GM23338 (cell line): ENCODE data around the gene CD276. TPM values are rescaled to one million over a fixed set of nuclear protein-coding genes. Genes with fewer than 3 reads are reported as not detected.

ENCODE experiments used
- ATAC-seq: fragments of 200-7000 bp; cut with Tn5 transposase; 3 replicates; pipeline ENCODE4 v1.9.1; 2020
- DNase-seq: peaks from one replicate; pipeline ENCODE4 v3.0.0-alpha.2; 2015; ENCODE audit warnings: low spot score
- H2AFZ ChIP-seq: fragments of 200-600 bp; sonication (generic); 2 replicates; pipeline ENCODE4 v1.8.0; 2016; ENCODE audit warnings: antibody characterized with exemption, mild to moderate bottlenecking, moderate library complexity
- H3F3A ChIP-seq: fragments of 200-600 bp; sonication (generic); replicated peaks from 2 replicates; pipeline ENCODE4 v1.8.0; 2017; ENCODE audit warnings: antibody characterized with exemption, mixed run types, low read depth
- H3K27ac ChIP-seq: fragments of 200-600 bp; sonication (generic); 2 replicates; pipeline ENCODE4 v1.6.1; 2016; ENCODE audit warnings: low read depth
- H3K27me3 ChIP-seq: fragments of 200-600 bp; sonication (generic); 2 replicates; pipeline ENCODE4 v1.8.0; 2016; ENCODE audit warnings: mild to moderate bottlenecking, mixed run types, moderate library complexity; ENCODE audit not compliant: insufficient read depth
- H3K36me3 ChIP-seq: fragments of 200-600 bp; sonication (generic); 2 replicates; pipeline ENCODE4 v1.8.0; 2016; ENCODE audit warnings: mild to moderate bottlenecking; ENCODE audit not compliant: insufficient read depth
- H3K4me1 ChIP-seq: fragments of 200-600 bp; sonication (generic); 2 replicates; pipeline ENCODE4 v1.8.0; 2016; ENCODE audit warnings: mild to moderate bottlenecking, moderate library complexity; ENCODE audit not compliant: insufficient read depth
- H3K4me2 ChIP-seq: fragments of 200-600 bp; sonication (generic); 2 replicates; pipeline ENCODE4 v1.7.1; 2017; ENCODE audit warnings: mixed run types
- H3K4me3 ChIP-seq: fragments of 200-600 bp; sonication (generic); 2 replicates; pipeline ENCODE4 v1.6.1; 2016; ENCODE audit warnings: mixed run types
- H3K79me2 ChIP-seq: fragments of 200-600 bp; sonication (generic); replicated peaks from 2 replicates; pipeline ENCODE4 v1.8.0; 2017; ENCODE audit warnings: mild to moderate bottlenecking; ENCODE audit not compliant: insufficient read depth
- H3K9me2 ChIP-seq: fragments of 200-600 bp; sonication (generic); 2 replicates; pipeline ENCODE4 v1.8.0; 2017; ENCODE audit not compliant: insufficient read depth
- H4K20me1 ChIP-seq: fragments of 200-600 bp; sonication (generic); replicated peaks from 2 replicates; pipeline ENCODE4 v1.8.0; 2017; ENCODE audit warnings: mild to moderate bottlenecking; ENCODE audit not compliant: insufficient read depth
- H3K27ac Mint-ChIP-seq: 2 replicates; pipeline ENCODE4 v1.8.0; 2020; ENCODE audit warnings: inconsistent platforms, mild to moderate bottlenecking, moderate library complexity, mixed read lengths
- H3K27me3 Mint-ChIP-seq: 3 replicates; pipeline ENCODE4 v1.8.0; 2022; ENCODE audit warnings: low read depth, mild to moderate bottlenecking, moderate library complexity, mixed read lengths, inconsistent platforms; ENCODE audit not compliant: insufficient read depth, poor library complexity
- H3K36me3 Mint-ChIP-seq: 3 replicates; pipeline ENCODE4 v1.8.0; 2021; ENCODE audit warnings: low read depth, mild to moderate bottlenecking, inconsistent platforms, moderate library complexity, mixed read lengths
- H3K4me1 Mint-ChIP-seq: 3 replicates; pipeline ENCODE4 v1.8.0; 2020; ENCODE audit warnings: mild to moderate bottlenecking, inconsistent platforms, mixed read lengths
- H3K4me3 Mint-ChIP-seq: 3 replicates; pipeline ENCODE4 v1.8.0; 2021; ENCODE audit warnings: moderate library complexity, mild to moderate bottlenecking, inconsistent platforms, mixed read lengths
- H3K9me3 Mint-ChIP-seq: 3 replicates; pipeline ENCODE4 v1.8.0; 2020; ENCODE audit warnings: moderate library complexity, mild to moderate bottlenecking, inconsistent platforms, mixed read lengths
- CREB1 ChIP-seq: fragments of 250-450 bp; sonication (Bioruptor Pico); IDR thresholded peaks from 2 replicates; pipeline ENCODE4 v1.5.0; 2020; ENCODE audit warnings: low read depth, mild to moderate bottlenecking, moderate library complexity
- EZH2 ChIP-seq: fragments of 200-600 bp; sonication (generic); IDR thresholded peaks from one replicate; pipeline ENCODE4 v1.8.0; 2017; ENCODE audit warnings: antibody characterized with exemption, mild to moderate bottlenecking, low read depth; ENCODE audit not compliant: unreplicated experiment
- EZH2phosphoT487 ChIP-seq: fragments of 200-600 bp; sonication (generic); IDR thresholded peaks from one replicate; pipeline ENCODE4 v1.8.1; 2018; ENCODE audit warnings: antibody characterized with exemption; ENCODE audit not compliant: unreplicated experiment
- JUNB ChIP-seq: IDR thresholded peaks from one replicate; pipeline ENCODE4 v1.6.1; 2016; ENCODE audit warnings: antibody characterized with exemption; ENCODE audit not compliant: unreplicated experiment
- NANOG ChIP-seq: IDR thresholded peaks from 2 replicates; pipeline ENCODE4 v1.6.1; 2016; ENCODE audit warnings: antibody characterized with exemption, borderline replicate concordance
- POLR2AphosphoS5 ChIP-seq: IDR thresholded peaks from 2 replicates; pipeline ENCODE4 v1.6.1; 2016; ENCODE audit warnings: antibody characterized with exemption, low read depth
- STAT1 ChIP-seq: IDR thresholded peaks from one replicate; pipeline ENCODE4 v1.6.1; 2016; ENCODE audit warnings: antibody characterized with exemption; ENCODE audit not compliant: unreplicated experiment
- polyA plus RNA-seq: library from polyadenylated mRNA; unstranded; fragments of >200 nt; fragmentation: Nextera tagmentation; extraction: Ambion mirVana; gene quantifications from 2 replicates; pipeline ENCODE4 v1.2.1, GENCODE V29; 2016
- total RNA-seq: library from RNA; depleted of rRNA; stranded (reverse); fragments of >200 nt; shearing (Covaris generic); gene quantifications from 2 replicates; pipeline ENCODE4 v1.2.3, GENCODE V29; 2014
- TF ChIP-seq, protein P1 (sequence below): fragments of 250-450 bp; sonication (Bioruptor Pico); IDR thresholded peaks from 2 replicates; pipeline ENCODE4 v1.5.0; 2020; ENCODE audit warnings: mild to moderate bottlenecking, moderate library complexity
- TF ChIP-seq, protein P2 (sequence below), 2 experiments: fragments of 200-600 bp in 1 of 2; sonication (generic) in 1 of 2; conservative IDR thresholded peaks; 2 replicates each; pipeline versions ENCODE4 v1.5.1 to v1.6.1; 2016 to 2017; ENCODE audit warnings: antibody characterized with exemption in 2 of 2, low read depth in 2 of 2, mild to moderate bottlenecking in 2 of 2, moderate library complexity in 1 of 2
- TF ChIP-seq, protein P3 (sequence below): IDR thresholded peaks from 2 replicates; pipeline ENCODE4 v1.6.1; 2016; ENCODE audit warnings: antibody characterized with exemption
- TF ChIP-seq, protein P4 (sequence below): IDR thresholded peaks from one replicate; pipeline ENCODE4 v1.6.1; 2018; ENCODE audit warnings: antibody characterized with exemption; ENCODE audit not compliant: unreplicated experiment

Gene CD276
- total and polyA plus RNA-seq, 2 experiments from 2014 or later: 60.9 to 158 TPM

DNA sequence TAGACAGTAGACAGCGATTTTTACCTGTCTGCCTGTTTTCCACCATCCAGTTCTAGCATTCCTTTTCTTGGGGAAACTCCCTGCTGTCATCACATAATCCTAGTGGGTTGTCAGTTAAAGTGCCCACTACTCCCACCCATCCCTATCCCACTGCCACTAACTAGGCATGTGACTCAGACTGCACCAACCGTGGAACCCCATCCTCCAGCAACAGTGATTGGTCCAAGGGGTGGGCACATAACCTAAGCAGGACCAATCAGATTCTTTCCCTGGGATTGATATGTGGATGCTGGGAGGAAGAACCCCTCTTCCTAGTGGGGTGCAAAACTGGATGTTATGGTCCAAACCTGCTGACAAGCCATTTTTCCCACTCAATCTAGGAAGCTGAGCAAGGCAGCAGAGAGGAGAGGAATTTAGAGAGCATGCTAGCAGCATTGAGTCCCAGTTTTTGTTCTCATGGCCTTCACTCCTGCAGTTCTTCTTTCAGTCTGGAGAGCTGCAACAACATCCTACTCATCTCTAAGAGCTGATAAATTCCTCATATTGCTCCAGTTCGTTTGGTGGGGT, 72.8 kb downstream of the CD276 start (continued):
- TF ChIP-seq, protein P1, sequence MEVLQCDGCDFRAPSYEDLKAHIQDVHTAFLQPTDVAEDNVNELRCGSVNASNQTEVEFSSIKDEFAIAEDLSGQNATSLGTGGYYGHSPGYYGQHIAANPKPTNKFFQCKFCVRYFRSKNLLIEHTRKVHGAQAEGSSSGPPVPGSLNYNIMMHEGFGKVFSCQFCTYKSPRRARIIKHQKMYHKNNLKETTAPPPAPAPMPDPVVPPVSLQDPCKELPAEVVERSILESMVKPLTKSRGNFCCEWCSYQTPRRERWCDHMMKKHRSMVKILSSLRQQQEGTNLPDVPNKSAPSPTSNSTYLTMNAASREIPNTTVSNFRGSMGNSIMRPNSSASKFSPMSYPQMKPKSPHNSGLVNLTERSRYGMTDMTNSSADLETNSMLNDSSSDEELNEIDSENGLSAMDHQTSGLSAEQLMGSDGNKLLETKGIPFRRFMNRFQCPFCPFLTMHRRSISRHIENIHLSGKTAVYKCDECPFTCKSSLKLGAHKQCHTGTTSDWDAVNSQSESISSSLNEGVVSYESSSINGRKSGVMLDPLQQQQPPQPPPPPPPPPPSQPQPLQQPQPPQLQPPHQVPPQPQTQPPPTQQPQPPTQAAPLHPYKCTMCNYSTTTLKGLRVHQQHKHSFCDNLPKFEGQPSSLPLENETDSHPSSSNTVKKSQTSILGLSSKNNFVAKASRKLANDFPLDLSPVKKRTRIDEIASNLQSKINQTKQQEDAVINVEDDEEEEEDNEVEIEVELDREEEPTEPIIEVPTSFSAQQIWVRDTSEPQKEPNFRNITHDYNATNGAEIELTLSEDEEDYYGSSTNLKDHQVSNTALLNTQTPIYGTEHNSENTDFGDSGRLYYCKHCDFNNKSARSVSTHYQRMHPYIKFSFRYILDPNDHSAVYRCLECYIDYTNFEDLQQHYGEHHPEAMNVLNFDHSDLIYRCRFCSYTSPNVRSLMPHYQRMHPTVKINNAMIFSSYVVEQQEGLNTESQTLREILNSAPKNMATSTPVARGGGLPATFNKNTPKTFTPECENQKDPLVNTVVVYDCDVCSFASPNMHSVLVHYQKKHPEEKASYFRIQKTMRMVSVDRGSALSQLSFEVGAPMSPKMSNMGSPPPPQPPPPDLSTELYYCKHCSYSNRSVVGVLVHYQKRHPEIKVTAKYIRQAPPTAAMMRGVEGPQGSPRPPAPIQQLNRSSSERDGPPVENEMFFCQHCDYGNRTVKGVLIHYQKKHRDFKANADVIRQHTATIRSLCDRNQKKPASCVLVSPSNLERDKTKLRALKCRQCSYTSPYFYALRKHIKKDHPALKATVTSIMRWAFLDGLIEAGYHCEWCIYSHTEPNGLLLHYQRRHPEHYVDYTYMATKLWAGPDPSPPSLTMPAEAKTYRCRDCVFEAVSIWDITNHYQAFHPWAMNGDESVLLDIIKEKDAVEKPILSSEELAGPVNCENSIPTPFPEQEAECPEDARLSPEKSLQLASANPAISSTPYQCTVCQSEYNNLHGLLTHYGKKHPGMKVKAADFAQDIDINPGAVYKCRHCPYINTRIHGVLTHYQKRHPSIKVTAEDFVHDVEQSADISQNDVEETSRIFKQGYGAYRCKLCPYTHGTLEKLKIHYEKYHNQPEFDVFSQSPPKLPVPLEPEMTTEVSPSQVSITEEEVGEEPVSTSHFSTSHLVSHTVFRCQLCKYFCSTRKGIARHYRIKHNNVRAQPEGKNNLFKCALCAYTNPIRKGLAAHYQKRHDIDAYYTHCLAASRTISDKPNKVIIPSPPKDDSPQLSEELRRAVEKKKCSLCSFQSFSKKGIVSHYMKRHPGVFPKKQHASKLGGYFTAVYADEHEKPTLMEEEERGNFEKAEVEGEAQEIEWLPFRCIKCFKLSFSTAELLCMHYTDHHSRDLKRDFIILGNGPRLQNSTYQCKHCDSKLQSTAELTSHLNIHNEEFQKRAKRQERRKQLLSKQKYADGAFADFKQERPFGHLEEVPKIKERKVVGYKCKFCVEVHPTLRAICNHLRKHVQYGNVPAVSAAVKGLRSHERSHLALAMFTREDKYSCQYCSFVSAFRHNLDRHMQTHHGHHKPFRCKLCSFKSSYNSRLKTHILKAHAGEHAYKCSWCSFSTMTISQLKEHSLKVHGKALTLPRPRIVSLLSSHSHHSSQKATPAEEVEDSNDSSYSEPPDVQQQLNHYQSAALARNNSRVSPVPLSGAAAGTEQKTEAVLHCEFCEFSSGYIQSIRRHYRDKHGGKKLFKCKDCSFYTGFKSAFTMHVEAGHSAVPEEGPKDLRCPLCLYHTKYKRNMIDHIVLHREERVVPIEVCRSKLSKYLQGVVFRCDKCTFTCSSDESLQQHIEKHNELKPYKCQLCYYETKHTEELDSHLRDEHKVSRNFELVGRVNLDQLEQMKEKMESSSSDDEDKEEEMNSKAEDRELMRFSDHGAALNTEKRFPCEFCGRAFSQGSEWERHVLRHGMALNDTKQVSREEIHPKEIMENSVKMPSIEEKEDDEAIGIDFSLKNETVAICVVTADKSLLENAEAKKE (CRISPR knock-in tag): no peak
- TF ChIP-seq EZH2phosphoT487: no peak
- no peak for TF ChIP-seq EZH2

DNA sequence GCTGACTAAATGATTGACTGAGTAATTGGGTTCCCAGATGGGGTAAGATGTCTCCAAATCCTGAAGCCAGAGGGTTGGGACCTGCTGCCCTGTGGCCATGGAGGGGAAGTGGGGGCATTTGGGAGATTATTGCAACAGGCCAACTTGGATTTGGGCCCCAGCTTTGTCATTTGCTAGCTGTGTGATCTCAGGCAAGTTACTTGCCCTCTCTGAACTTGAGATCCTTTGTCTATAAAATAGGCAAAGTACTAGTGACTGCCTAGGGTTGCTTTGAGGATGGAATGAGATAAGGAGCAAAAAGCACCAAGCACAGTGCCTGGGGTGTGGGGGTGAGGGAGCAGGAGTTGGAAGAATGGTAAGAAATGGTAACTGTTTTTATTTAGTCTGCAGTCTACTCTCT, 73.4 kb downstream of the CD276 start:
- Histone ChIP-seq H3K9me2 (no peaks in the 10 kb centered on the region), H3K4me2 (no peak overlapping the region), H4K20me1 (no peaks in the 10 kb centered on the region), H3K79me2 (no peaks in the 10 kb centered on the region), H3K27me3 (peaks cover 13% of the 10 kb centered on the region), H3K4me1 (peaks cover 16% of the 10 kb centered on the region), H2AFZ (no peak overlapping the region), H3K36me3 (no peaks in the 10 kb centered on the region), H3F3A (no peaks in the 10 kb centered on the region; the same call in 1 of the 2 replicates), H3K4me3 (no peak overlapping the region), H3K27ac (no peak overlapping the region)
- no peaks in the 10 kb centered on the region for H3K9me3 Mint-ChIP-seq
- no peaks in the 10 kb centered on the region for H3K36me3 Mint-ChIP-seq
- peaks cover 19% of the 10 kb centered on the region for H3K4me1 Mint-ChIP-seq
- H3K27me3 Mint-ChIP-seq: peaks cover 11% of the 10 kb centered on the region
- DNase-seq (no peak), ATAC-seq (no peak)
- no peak overlapping the region for H3K4me3 Mint-ChIP-seq
- no peak overlapping the region for H3K27ac Mint-ChIP-seq
- TF ChIP-seq, protein P2, sequence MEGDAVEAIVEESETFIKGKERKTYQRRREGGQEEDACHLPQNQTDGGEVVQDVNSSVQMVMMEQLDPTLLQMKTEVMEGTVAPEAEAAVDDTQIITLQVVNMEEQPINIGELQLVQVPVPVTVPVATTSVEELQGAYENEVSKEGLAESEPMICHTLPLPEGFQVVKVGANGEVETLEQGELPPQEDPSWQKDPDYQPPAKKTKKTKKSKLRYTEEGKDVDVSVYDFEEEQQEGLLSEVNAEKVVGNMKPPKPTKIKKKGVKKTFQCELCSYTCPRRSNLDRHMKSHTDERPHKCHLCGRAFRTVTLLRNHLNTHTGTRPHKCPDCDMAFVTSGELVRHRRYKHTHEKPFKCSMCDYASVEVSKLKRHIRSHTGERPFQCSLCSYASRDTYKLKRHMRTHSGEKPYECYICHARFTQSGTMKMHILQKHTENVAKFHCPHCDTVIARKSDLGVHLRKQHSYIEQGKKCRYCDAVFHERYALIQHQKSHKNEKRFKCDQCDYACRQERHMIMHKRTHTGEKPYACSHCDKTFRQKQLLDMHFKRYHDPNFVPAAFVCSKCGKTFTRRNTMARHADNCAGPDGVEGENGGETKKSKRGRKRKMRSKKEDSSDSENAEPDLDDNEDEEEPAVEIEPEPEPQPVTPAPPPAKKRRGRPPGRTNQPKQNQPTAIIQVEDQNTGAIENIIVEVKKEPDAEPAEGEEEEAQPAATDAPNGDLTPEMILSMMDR (conservative IDR thresholded peaks at IDR 0.05; ENCODE audit: low read depth in 2 of 2): no peak
- TF ChIP-seq JUNB (no peak), POLR2AphosphoS5 (no peak), NANOG (no peak), CREB1 (no peak), STAT1 (no peak), EZH2phosphoT487 (no peak)
- TF ChIP-seq, protein P3, sequence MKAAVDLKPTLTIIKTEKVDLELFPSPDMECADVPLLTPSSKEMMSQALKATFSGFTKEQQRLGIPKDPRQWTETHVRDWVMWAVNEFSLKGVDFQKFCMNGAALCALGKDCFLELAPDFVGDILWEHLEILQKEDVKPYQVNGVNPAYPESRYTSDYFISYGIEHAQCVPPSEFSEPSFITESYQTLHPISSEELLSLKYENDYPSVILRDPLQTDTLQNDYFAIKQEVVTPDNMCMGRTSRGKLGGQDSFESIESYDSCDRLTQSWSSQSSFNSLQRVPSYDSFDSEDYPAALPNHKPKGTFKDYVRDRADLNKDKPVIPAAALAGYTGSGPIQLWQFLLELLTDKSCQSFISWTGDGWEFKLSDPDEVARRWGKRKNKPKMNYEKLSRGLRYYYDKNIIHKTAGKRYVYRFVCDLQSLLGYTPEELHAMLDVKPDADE: no peak
- TF ChIP-seq, protein P4, sequence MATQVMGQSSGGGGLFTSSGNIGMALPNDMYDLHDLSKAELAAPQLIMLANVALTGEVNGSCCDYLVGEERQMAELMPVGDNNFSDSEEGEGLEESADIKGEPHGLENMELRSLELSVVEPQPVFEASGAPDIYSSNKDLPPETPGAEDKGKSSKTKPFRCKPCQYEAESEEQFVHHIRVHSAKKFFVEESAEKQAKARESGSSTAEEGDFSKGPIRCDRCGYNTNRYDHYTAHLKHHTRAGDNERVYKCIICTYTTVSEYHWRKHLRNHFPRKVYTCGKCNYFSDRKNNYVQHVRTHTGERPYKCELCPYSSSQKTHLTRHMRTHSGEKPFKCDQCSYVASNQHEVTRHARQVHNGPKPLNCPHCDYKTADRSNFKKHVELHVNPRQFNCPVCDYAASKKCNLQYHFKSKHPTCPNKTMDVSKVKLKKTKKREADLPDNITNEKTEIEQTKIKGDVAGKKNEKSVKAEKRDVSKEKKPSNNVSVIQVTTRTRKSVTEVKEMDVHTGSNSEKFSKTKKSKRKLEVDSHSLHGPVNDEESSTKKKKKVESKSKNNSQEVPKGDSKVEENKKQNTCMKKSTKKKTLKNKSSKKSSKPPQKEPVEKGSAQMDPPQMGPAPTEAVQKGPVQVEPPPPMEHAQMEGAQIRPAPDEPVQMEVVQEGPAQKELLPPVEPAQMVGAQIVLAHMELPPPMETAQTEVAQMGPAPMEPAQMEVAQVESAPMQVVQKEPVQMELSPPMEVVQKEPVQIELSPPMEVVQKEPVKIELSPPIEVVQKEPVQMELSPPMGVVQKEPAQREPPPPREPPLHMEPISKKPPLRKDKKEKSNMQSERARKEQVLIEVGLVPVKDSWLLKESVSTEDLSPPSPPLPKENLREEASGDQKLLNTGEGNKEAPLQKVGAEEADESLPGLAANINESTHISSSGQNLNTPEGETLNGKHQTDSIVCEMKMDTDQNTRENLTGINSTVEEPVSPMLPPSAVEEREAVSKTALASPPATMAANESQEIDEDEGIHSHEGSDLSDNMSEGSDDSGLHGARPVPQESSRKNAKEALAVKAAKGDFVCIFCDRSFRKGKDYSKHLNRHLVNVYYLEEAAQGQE: no peak
